Fibroblast of skin of right biceps (primary cell): ENCODE data around the gene TUBGCP5.
A peak's percentile ranks its signal among the peaks of the same experiment; 100 is the strongest.
"Not testable (repeated sequence)": the region's sequence is repeated elsewhere in the genome, so short reads cannot be mapped to it uniquely, and the experiment has no call there.

Experiments used
- DNase-seq: peaks from one replicate; pipeline ENCODE4 v3.0.0-alpha.2; 2013

TUBGCP5 gene

GRCh38 chr15:23039143-23039916 is at the start of gene TUBGCP5:
TUBGCP5 (minus strand) TSS chr15:23039569; CDS start chr15:23039543, 26 bp downstream.
- DNase-seq, result peak; percentile 98

GRCh38 chr15:23083115-23083514 is 43.7 kb upstream of the TUBGCP5 start:
- DNase-seq, result no peak

GRCh38 chr15:23081996-23082737 is 42.8 kb upstream of the TUBGCP5 start:
- not testable (repeated sequence) for DNase-seq

DNA sequence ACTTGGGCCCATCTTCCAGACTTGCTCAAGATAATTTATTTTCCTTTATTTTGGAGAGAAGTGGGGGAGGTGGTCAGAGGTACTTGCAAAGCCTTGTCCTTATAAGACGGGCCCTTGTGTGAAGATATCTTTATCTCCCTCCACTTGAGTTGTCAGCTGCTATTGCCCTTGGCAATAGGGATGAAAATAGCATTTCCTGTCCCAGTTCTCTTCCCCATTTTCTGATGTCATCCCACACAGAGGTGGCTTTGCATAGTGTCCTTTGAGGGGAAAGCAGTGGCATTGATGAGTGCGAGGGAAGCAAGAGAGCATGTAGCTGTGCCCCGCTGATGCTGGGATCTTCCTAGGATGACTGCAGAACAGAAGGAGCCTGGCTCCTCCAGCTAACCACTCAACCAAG is 41.9 kb upstream of the TUBGCP5 start:
- DNase-seq, result no peak

DNA sequence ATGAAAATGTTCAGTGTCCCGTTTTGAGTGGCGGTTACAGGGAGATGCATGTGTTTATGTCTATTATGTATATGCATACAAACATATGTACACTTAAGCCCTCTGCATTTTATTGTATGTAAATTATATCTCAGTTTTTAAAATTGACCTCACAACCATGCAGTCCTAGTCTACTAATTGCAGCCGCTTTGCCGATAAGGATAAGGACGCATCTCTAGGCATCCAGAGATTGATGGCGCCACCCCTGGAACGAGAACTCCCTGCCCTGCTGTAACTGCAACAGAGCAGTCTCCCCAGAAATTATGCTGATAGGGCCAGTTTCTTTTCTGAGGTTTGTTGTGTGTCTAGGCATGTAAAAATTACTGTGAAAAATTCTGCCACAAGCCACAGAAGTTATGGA is 40.4 kb upstream of the TUBGCP5 start:
- no peak for DNase-seq

- DNase-seq, result no peak
Observed at GRCh38 chr15:23075927-23076326, 36.6 kb upstream of the TUBGCP5 start.

DNA sequence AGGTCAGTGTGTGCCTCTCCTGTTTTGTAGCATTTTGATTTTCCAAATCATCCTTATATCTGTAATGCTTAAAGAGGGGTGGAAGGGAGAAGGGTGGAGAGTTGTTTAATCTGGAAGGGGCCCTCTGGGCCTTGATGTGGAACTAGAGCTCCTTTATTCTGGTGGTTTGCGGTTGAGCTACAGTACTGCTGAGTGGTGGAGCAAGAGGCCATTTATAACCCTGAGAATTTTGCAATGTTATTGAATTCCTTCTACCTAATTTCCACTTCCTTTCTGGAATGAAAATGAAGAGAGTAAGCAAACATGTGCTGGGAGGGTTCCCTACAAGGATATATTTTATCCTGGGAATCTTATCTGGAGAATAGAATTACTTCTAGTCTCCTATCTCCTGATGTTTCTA is 35.3 kb upstream of the TUBGCP5 start:
- DNase-seq, result no peak

DNA sequence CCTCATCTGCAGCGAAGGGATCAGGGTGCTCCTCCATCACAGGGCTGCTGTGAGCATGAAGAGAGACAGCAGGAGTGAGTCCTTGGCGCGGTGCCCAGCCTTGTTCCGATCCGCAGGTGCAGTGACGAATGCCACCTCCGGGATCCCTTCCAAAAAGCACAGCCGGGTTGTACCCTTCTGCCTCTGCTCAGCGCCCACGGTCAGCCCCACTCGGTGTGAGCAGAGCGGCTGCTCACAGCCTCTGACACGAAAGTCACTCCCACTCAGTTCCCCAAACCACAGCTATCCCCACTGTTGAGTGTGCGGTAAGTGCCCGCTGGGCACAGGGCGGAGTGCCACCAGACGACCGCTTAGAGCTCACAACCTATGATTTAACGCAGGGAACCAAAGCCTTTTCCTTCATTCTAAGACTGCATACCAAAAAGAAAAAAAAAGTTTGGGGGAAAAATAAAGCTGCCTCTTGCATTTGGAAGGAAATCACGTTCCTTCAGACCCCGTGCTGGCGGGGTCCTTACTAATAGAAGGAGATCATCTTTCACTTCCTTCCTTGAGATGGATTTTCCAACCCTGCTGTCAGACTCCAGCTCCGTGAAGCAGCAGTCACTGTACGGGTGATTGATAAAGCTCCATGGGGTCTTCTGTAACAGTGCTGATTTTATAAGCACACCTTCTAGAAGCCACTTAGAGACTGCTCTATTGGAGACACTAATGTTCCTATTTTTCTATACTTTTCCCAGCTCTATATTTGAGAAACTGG is 34.7 kb upstream of the TUBGCP5 start:
- no peak for DNase-seq

DNA sequence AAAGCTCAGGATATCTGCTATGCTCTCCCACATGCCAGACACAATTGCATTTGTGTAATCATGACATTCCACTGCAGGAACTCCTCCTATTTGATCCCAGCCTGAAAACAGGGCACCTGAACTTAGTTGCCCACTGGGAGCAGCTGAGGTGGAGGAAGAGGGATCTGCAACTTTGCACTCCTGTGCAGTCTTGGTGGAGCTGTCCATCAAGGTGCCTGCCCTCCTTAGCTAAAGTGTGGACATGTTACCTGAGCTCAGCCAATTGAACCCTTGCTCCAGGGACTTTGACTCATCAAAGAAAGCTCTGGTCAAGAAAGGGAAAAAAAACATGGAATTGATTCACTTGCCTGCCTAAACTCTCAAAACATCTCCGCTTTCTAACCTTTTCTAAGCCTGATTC is 33.3 kb upstream of the TUBGCP5 start:
- DNase-seq, result no peak

DNA sequence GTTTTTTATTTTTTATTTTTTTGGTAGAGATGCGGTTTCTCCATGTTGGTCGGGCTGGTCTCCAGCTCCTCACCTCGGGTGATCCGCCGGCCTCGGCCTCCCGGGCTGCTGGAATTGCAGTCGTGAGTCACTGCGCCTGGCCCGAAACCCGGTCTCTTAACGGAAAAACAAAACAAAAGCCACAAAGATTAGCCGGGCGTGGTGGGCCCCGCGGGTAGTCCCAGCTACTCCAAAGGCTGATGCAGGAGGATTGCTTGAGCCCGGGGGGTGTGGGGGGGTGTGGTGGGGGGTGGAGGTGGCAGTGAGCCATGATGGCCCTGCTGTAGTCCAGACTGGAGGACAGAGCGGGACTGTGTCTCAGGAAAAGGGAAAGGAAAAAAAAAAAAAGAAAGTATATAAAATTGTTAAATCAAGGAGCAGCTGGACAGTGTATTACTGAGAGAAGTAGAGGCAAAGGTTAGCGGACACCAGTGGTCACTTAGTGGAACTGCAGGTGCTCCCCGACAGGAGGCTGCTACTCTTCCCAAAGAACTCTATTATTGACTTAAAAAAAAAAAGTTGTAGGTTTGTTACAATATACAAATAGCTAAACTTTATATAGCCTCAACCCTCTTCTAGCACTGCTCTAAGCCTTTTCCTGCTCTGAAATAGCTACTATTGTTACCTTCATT is 30.3 kb upstream of the TUBGCP5 start:
- DNase-seq, result no peak

DNA sequence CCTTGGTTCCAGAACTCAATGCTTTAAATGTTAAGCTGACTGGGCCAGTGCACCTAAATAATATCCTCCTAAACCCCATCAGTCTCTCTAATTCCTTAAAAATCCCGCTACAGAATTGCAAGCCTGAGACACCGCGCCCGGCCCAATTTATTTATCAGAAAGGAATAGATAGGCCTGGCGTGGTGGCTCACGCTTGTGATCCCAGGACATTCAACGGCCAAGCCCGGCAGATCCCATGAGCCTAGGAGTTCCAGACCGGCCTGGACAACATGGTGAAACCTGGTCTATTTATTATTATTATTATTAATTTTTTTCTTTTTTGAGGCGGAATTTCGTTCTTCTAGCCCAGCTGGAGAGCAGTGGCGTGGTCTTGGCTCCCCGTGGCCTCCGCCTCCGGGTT is 28.0 kb upstream of the TUBGCP5 start:
- no peak for DNase-seq

DNA sequence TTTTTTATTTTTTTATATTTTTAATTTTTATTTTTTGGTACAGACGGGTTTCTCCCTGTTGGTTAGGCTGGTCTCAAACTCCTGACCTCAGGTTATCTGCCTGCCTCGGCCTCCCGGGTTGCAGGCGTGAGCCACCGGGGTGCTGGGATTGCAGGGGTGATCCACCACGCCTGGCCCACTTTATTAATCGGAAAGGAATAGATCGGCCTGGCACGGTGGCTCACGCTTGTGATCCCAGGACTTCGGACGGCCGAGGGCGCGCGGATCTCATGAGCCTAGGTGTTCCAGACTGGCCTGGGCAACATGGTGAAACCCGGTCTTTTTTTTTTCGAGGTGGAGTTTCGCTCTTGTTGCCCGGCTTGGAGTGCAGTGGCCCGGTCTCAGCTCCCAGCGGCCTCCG is 26.5 kb upstream of the TUBGCP5 start:
- DNase-seq, result no peak

DNA sequence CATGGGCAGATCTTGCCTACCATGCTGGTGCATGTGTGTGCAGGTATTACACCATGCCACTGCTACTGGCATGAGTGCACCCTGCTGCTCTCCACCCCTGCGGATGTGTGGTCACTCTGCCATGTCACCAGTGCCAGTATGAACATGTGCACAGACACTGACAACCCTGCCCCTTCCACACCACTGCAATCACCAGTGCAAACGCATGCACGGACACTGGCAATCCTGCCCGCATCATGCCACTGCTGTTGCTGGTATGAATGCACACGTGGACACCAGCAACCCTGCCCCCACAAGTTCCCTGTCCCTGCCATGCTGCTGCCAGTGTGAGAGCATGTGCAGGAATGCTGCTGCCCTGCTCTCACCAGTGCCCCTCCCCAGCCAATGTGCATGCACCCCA is 24.8 kb upstream of the TUBGCP5 start:
- DNase-seq, result no peak

DNA sequence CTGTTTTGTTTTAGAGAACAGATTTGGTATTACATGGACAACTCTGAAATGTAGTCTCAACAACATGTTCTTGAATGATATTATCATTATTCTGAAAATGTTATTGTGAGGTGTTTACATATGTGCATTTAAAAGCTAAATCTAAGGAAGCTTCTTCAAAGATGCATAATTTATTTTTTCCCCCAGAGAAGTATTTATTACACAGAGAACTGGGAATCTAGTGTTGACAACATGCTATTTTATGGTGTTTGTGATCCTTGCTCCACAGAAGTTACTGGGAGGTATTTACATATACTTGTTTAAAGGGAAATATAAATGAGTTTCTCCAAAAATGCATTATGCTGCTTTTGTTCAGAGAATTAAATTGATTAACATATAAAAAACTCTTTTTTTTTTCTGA is 18.3 kb upstream of the TUBGCP5 start:
- no peak for DNase-seq

DNA sequence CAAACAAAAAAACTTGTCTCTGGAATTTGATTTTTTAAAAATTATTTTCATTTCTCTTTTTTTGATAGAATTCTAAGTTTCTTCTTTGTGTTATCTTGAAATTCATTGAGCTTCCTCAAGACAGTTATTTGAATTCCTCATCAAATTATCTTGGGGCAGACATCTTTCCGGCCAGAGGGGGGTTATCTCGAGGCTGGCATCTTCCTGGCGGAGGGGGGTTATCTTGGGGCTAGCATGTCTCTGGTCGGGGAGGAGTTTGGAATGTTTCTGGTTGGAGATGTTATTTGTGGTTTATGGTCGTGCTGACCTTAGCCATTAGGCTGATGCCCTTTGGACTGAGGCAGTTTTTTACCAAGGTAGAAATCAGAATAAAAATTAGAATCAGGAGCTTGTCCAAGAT is 15.9 kb upstream of the TUBGCP5 start:
- DNase-seq, result no peak

- no peak for DNase-seq
Observed at GRCh38 chr15:23052522-23052921, 13.2 kb upstream of the TUBGCP5 start.

DNA sequence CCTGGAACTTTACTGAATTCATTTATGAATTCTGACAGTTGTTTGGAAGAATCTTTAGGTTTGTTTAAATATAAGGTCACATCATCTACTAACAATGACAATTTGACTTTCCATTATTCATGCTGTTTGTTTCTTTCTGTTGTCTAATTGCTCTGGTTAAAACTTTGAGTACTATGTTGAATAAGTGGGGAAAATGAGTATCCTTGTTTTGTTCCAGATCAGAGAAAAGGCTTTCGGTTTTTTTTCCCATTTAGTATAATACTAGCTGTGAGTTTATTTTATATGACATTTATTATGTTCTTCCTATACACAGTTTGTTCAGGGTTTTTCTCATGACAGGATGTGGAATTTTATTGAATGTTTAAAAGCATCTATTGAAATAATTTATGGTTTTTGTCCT is 11.3 kb upstream of the TUBGCP5 start:
- DNase-seq, result no peak

GRCh38 chr15:23049984-23050628 is 10.7 kb upstream of the TUBGCP5 start:
- DNase-seq, result no peak

- DNase-seq, result not testable (repeated sequence)
Observed at GRCh38 chr15:23048572-23049282, 9.4 kb upstream of the TUBGCP5 start.

- DNase-seq, result not testable (repeated sequence)
Observed at GRCh38 chr15:23043987-23044386, 4.6 kb upstream of the TUBGCP5 start.

DNA sequence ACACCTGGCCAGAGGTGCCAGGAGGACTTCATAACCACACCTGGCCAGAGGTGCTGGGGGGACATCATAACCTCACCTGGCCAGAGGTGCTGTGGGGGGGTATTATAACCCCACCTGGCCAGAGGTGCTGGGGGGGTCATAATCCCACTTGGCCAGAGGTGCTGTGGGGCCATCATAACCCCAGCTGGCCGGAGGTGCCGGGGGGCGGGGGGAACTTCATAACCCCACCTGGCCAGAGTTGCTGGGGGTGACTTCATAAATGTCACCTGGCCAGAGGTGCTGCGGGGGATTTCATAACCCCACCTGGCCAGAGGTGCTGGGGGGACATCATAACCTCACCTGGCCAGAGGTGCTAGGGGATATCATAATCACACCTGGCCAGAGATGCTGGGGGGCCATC is 4.2 kb upstream of the TUBGCP5 start:
- DNase-seq, result not testable (repeated sequence)

GRCh38 chr15:23041736-23042135 is 2.4 kb upstream of the TUBGCP5 start:
- not testable (repeated sequence) for DNase-seq
